GM18511 (cell line): ENCODE data around the gene FAM117A.
A peak's percentile ranks its signal among the peaks of the same experiment; 100 is the strongest.
"Not testable (repeated sequence)": the region's sequence is repeated elsewhere in the genome, so short reads cannot be mapped to it uniquely, and the experiment has no call there.

Experiments
- ATAC-seq: cut with Tn5 transposase; IDR thresholded peaks from one replicate; pipeline ENCODE4 v1.9.1; 2021; ENCODE audit warnings: mild to moderate bottlenecking, moderate library complexity; ENCODE audit not compliant: unreplicated experiment

Gene FAM117A

DNA sequence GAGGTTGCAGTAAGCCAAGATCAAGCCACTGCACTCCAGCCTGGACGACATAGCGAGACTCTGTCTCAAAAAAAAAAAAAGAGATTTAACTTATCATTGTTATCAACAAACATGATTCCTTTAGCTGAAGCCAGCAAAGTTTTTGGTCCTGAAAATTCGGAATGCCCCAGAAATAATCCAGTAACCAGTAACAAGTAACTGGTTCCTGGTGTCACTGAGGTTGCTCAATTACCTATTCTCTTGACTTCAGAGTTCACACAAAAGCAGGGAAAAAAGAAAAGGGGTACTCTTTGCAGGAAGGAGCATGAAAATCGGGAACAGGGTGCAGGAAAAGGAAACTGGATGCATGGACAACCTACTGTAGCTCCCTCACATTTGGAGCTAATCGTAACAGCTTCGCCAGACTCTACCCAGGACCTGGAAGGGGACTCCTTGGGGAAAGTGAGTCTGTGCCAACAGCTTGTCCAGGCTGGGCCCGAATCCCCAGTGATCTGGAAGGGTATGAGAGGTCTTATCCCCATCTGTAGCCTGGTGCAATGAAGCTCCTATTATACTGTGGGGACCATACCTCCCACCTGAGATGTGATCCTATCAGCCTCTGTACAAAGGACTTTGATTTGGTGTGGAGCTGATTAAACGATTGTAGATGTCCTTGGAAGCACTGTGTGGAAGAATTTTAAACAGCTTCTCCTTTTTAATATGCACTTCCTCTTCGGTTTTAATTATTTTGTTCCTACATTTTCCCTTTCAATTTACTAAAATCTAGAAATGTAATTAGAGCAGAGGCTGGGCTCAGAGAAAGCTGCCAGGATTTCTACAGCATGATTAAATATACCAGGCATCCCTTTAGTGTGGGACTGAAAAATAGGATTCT lies 82.6 kb downstream of the FAM117A start:
- no peak for ATAC-seq

DNA sequence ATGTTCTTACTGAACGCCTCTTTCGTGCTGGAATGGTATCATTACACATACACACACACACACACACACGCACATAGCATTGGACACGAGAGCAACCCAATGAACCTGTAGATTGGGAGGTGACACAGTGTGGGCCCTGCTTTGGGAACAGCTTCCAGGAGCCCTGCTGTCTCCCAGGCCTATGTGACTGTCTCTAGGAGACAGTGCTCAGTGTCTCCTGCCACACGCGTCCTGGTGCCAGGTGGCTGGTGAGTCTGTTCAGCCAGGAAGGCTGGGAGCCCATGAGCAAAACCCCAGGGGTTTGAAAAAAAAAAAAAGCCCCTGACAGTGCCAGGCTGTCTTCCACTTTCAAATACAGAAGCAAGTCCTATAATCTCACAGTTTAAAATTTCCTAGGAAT lies 83.6 kb downstream of the FAM117A start:
- no peak for ATAC-seq

DNA sequence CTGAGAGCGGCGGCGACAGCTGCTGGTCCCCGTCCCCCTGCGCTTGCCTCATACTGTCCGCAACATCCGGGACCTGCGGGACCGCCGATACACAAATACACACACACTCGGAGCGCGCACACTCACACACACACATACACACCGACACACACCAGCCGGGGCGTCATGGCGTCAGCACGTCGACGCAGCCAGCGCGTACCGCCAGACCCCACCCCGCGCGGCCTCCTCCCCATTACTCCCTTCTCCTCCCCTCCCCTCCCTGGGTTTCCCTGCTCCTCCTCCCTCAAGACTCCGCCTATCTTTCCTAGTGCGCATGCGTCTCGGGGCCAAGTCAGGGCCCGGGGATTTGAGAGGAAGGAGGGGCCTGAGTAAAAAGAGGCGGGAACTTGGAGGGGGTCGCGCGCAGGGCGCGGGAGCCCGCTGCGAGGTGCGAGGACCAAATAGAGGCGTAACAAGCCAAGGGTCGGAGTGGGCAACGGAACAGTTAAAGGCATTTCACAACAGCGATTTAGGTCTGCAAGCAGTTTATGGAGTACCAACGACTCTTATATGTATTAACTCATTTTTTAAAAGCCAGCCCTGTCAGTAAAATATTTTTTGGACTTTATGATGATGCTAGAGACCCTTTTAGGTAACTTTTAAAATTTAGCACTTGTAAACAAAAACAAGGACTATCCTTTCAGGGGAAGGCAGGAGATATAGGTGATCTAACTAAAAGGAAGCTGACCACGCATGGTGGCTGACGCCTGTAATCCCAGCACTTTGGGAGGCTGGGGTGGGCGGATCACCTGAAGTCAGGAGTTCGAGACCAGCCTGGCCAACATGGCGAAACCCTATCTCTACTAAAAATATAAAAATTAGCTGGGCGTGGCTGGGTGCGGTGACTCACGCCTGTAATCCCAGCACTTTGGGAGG lies 85.7 kb downstream of the FAM117A start, which contains the start of gene SPOP:
Gene SPOP (minus strand): TSS at position 165 of the 915 bp plus-strand sequence. CDS start 55,287 bp downstream, outside the sequence.
- peak; percentile 77 for ATAC-seq

DNA sequence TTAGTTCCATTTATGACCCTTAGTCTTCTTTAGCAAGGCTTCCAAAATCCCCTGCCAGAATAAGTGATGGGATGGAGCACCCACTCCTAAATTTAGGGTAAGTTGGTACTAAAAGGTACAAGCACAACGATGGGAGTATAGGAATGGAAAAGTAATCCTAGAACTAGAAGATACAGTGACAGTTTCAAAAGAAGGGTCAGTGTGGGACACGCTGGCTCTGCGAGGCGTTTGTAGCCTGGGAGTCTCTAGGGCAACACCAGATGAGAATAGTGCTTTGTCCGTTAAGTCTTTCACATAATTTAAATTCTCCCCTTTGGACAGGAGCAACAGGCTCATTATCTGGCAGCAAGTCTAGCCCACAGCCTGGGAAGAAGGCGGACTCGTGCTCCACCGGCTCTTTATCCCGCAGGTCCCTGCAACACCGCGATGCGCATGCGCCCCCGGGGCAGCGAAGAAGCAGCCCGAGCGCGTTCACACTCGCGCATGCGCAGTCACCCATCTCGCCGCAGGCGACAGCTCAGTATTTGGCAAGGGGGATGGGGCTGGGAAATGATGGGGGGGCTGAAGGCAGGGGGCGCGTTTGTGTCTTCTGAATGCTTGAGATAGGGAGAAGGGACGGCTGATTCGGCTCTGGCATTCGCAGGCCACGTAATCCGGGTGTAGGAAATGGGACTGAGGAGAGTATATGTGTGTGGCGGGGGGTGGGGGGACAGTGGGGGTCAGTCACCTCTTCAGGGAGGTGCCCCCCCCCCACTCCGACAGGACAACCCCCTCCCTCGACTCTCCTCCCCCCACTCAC lies 86.6 kb downstream of the FAM117A start:
- ATAC-seq: peak; percentile 56

DNA sequence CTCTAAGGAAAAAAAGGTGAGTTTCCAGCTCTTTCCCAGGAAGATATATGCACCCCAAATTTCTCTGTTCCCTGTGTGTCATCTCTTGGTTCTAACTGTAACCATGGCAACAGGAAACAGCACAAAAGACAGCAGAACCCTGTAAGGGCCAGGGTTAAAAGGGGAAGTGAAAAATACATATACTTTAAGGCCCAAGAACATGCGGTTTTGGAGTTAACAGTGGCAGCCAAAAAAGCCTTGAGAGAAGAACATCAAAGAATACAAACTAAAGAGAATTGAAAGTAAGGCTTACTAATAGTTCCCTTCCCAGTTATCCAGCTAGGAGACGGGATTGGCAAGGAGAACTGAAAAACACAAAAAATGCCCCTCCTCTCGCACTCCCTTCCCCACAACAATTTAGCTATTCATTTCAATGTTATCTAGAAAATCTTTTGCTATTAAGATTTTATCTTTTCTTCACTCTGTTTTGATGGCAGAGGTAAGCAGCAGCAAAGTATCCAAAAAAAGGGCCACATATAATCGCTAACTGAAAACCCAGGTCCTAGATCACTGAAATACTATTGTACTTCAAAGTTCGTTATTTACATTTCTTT lies 87.6 kb downstream of the FAM117A start:
- peak; percentile 76 for ATAC-seq

DNA sequence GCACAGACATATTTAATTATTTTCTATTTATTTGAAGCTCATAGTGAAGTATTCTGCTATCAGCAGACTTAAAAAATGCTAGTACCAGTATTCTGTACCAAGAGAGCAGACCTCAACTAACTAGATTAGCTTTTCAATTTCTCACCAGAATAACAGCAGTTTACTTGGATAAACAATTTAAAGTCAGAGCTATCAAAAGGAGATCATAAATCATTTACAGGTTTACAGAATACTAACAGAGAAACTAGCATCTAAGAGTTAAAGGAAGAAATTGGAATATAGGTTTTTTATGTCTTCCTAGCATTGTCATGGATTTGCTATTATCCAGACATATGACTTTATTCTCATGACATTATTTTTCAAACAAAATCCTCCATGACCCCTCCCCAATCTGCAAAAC lies 89.4 kb downstream of the FAM117A start:
- no peak for ATAC-seq

DNA sequence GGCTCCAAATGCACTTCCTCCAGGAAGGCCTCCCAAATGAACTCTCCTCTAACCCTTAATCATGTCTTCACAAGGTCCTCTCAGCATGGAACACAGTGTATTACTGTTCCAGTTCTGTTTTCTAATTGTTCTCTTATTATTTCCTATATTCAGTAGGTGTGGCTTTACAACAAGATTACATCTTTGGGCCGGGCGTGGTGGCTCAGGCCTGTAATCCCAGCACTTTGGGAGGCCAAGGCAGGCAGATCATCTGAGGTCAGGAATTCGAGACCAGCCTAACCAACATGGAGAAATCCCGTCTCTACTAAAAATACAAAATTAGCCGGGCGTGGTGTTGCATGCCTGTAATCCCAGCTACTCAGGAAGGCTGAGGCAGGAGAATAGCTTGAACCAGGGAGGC lies 90.3 kb downstream of the FAM117A start:
- ATAC-seq: not testable (repeated sequence)

DNA sequence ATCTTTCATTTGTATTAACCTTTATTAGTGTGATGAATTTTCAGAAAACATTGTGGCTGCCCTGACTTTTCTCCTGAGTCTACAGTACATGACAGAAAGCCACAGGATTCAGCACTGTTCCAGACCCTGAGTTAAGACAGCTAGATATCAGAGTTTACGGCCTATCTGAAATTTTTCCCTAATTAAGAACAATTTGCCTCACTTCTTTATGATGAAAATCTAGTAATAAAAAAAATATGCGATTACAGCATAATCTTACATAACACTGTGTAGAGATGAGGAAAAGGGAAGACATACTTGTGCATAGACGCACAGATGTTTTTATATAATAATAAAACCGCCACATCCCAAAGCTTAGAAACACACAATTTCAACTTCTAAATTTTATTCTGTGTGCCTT lies 93.3 kb downstream of the FAM117A start:
- no peak for ATAC-seq

DNA sequence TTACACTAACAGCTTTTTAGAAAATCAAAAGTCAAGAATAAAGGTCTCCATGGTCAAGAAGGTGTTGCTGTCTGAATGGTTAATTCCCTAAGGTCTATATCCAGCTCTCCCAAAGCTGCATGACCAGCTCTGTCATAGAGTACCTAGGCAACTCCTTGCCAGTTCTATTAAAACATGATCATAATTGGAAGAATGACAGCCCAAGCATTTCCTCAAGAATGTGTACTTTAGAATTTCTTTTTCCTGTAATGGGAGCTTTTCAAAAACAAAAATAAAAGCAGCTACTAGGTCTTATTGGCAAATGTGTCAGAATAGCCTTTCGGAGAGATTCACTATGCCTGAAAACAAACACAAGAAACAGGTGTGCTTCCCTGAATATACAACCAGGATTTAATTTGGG lies 93.9 kb downstream of the FAM117A start:
- no peak for ATAC-seq

DNA sequence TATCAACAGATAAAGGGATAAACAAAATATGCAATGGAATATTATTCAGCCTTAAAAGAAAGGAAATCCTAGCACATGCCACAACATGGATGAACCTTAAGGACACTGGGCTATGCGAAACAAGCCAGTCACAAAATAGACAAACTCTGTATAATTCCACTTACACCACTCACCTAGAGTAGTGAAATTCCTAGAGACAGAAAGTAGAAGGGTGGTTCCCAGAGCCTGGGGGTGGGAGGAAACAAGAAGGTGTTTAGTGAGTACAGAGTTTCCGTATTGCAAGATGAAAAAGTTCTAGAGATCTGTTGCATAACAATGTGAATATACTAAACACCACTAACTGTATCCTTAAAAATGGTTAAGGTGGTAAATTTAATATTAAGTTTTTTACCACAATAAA lies 96.1 kb downstream of the FAM117A start:
- ATAC-seq: no peak

DNA sequence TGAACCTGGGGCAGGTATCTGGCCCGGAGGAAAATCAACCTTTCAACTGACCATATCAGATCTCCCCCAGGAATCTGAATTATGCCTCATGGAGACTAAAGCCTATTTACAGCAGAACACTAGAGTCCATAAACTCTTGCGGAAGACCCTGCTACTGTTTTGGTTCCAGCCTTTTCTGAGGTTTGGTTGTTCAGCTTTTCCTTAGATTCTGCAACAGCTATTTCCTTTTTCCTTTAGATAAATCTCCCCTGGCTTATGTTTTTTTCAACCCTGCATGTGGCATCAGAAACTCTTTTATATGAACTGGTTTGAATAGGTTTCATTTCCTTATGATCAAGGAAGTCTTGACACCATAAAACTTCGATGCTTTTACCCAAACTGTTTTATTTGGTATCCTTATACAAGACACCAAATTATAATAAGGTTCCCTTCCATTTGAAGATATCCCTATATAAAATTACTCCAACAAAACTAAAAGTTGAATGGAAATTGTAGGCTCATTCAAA lies 99.2 kb downstream of the FAM117A start:
- no peak for ATAC-seq
